GM20431 (cell line): ENCODE results near the gene ABT1.

Experiments
- in situ Hi-C: fragments of 300-500 bp; cut with MseI, MboI; formaldehyde crosslinking; loops from one replicate; pipeline ENCODE4 v1.15.0; 2020; ENCODE audit warnings: low sequenced_read_pairs; ENCODE audit not compliant: unreplicated experiment

ABT1 gene

GRCh38 chr6:26571592-26572296 lies 25.0 kb upstream of the ABT1 start:
- in situ Hi-C loops, result no loop called here

- in situ Hi-C loops, result no loop called here
Observed at GRCh38 chr6:26575494-26575939, 21.2 kb upstream of the ABT1 start.

- in situ Hi-C loops, result no loop called here
Observed at GRCh38 chr6:26576407-26576843, 20.3 kb upstream of the ABT1 start.

GRCh38 chr6:26576929-26577719 lies 19.6 kb upstream of the ABT1 start:
- in situ Hi-C loops, result no loop called here

- in situ Hi-C loops, result no loop called here
Observed at GRCh38 chr6:26577720-26578072, 19.1 kb upstream of the ABT1 start.

- in situ Hi-C loops, result no loop called here
Observed at GRCh38 chr6:26578279-26578678, 18.5 kb upstream of the ABT1 start.

GRCh38 chr6:26578741-26579140 lies 18.0 kb upstream of the ABT1 start:
- in situ Hi-C loops, result no loop called here

GRCh38 chr6:26581164-26581915 lies 15.4 kb upstream of the ABT1 start:
- in situ Hi-C loops, result no loop called here

GRCh38 chr6:26588965-26589364 lies 7.8 kb upstream of the ABT1 start:
- in situ Hi-C loops, result no loop called here

GRCh38 chr6:26592649-26593048 lies 4.1 kb upstream of the ABT1 start:
- in situ Hi-C loops, result no loop called here

GRCh38 chr6:26593278-26594130 lies 3.2 kb upstream of the ABT1 start:
- in situ Hi-C loops, result no loop called here

GRCh38 chr6:26594131-26594498 lies 2.6 kb upstream of the ABT1 start:
- in situ Hi-C loops, result no loop called here

- in situ Hi-C loops, result no loop called here
Observed at GRCh38 chr6:26594730-26595632, 1.8 kb upstream of the ABT1 start.

GRCh38 chr6:26595669-26596269 lies 984 bp upstream of the ABT1 start:
- in situ Hi-C loops, result no loop called here

GRCh38 chr6:26597389-26597766 lies 625 bp downstream of the ABT1 start:
- in situ Hi-C loops, result no loop called here

GRCh38 chr6:26597821-26598220 lies 1.1 kb downstream of the ABT1 start:
- in situ Hi-C loops, result no loop called here

GRCh38 chr6:26598267-26598666 lies 1.5 kb downstream of the ABT1 start:
- in situ Hi-C loops, result no loop called here

GRCh38 chr6:26599134-26599533 lies 2.4 kb downstream of the ABT1 start:
- in situ Hi-C loops, result no loop called here

GRCh38 chr6:26599591-26599990 lies 2.8 kb downstream of the ABT1 start:
- in situ Hi-C loops, result no loop called here
